Esophagus muscularis mucosa (tissue), 4 donors: Measurements from ENCODE around the gene CUL3. TPM values are rescaled to one million over a fixed set of nuclear protein-coding genes. Genes with fewer than 3 reads are reported as not detected.
"Not testable (repeated sequence)": the region's sequence is repeated elsewhere in the genome, so short reads cannot be mapped to it uniquely, and the experiment has no call there.

Source experiments
- DNase-seq: peaks from one replicate; pipeline ENCODE4 v3.0.0-alpha.2; 2017; ENCODE audit errors: extremely low spot score
- H3K27ac ChIP-seq, 4 donors: fragments of 200-600 bp; sonication (generic); replicated peaks in 1 of 4; 1 replicate in 3 of 4; 2 replicates in 1 of 4; pipeline ENCODE4 v1.5.1; 2016 to 2019; ENCODE audit warnings: mild to moderate bottlenecking in 1 of 4
- H3K27me3 ChIP-seq, 4 donors: fragments of 200-600 bp; sonication (generic); one replicate each; pipeline versions ENCODE4 v1.5.1 to v1.6.0; 2016 to 2019
- H3K36me3 ChIP-seq, 4 donors: fragments of 200-600 bp; sonication (generic); one replicate each; pipeline ENCODE4 v1.5.1; 2016 to 2019
- H3K4me1 ChIP-seq, 4 donors: fragments of 200-600 bp; sonication (generic); one replicate each; pipeline ENCODE4 v1.5.1; 2016 to 2019
- H3K4me3 ChIP-seq, 4 donors: fragments of 200-600 bp; sonication (generic); 1 replicate in 2 of 4; 2 replicates in 2 of 4; pipeline ENCODE4 v1.5.1; 2016 to 2019; ENCODE audit warnings: mild to moderate bottlenecking in 4 of 4, moderate library complexity in 1 of 4
- H3K9me3 ChIP-seq, 4 donors: fragments of 200-600 bp; sonication (generic); 1 replicate in 3 of 4; 2 replicates in 1 of 4; pipeline ENCODE4 v1.5.1; 2016 to 2019
- CTCF ChIP-seq, 3 experiments: fragments of 200-600 bp in 2 of 3; fragments of 450-650 bp in 1 of 3; sonication (generic) in 2 of 3; IDR thresholded peaks; one replicate each; pipeline ENCODE4 v1.5.1; 2017 to 2019; ENCODE audit warnings: antibody characterized with exemption in 3 of 3, mild to moderate bottlenecking in 2 of 3, moderate library complexity in 1 of 3
- EP300 ChIP-seq: sonication (generic); formaldehyde crosslinking; IDR thresholded peaks from one replicate; pipeline ENCODE4 v1.6.1; 2017; ENCODE audit warnings: antibody characterized with exemption
- POLR2A ChIP-seq: fragments of 450-650 bp; IDR thresholded peaks from one replicate; pipeline ENCODE4 v1.6.1; 2017; ENCODE audit warnings: antibody characterized with exemption, moderate library complexity, mild to moderate bottlenecking, low read depth
- POLR2AphosphoS5 ChIP-seq, 2 donors: sonication (generic); formaldehyde crosslinking; IDR thresholded peaks; one replicate each; pipeline ENCODE4 v1.6.1; 2017; ENCODE audit warnings: antibody characterized with exemption in 2 of 2
- WGBS: methylation state at CpG from one replicate; pipeline ENCODE4 v1.1.5; 2018; 5-methylcytosine and 5-hydroxymethylcytosine counted together
- intact Hi-C: fragments of 100-400 bp; cut with DNase I; formaldehyde crosslinking; loops from one replicate; pipeline ENCODE4 v1.15.1; 2023
- total RNA-seq, 4 donors: library from RNA; depleted of rRNA; stranded (reverse); fragments of >200 nt; gene quantifications; one replicate each; pipeline versions ENCODE4 v1.1.0 to v1.2.1, GENCODE V29; 2016

CUL3 gene
- total RNA-seq, 4 donors from 2014 or later: 50.9 to 66.4 (median 59.7) TPM

- 76% methylated on average over 6 of the region's 6 CpGs for WGBS
- no peak overlapping the region for H3K4me3 ChIP-seq
- peaks cover 44 to 85% (median 85%) of the 10 kb centered on the region in 4 donors for H3K4me1 ChIP-seq
- intact Hi-C loops: loop anchor here (10.0 kb wide), 1 partner anchor 61 kb away; the partner anchor contains the start of gene CUL3
- H3K36me3 ChIP-seq: no peaks in the 10 kb centered on the region
- H3K9me3 ChIP-seq: no peaks in the 10 kb centered on the region
- no peak overlapping the region for H3K27ac ChIP-seq
- no peak for TF ChIP-seq EP300
- no peak for TF ChIP-seq POLR2A
- no peak for TF ChIP-seq POLR2AphosphoS5 (IDR thresholded peaks at IDR 0.05)
- no peak for TF ChIP-seq CTCF (IDR thresholded peaks at IDR 0.05)
- H3K27me3 ChIP-seq: no peaks in the 10 kb centered on the region
- no peak for DNase-seq
Measured at GRCh38 chr2:224523626-224524577, 61.3 kb downstream of the CUL3 start.

GRCh38 chr2:224522483-224522882, 62.7 kb downstream of the CUL3 start:
- peaks cover 38 to 92% (median 86%) of the 10 kb centered on the region in 4 donors for H3K4me1 ChIP-seq
- not testable (repeated sequence) for H3K27me3 ChIP-seq, H3K9me3 ChIP-seq, H3K36me3 ChIP-seq, H3K4me3 ChIP-seq, DNase-seq, H3K27ac ChIP-seq
- intact Hi-C loops: loop anchor here (10.0 kb wide), 1 partner anchor 62 kb away; the partner anchor contains the start of gene CUL3
- 96% methylated on average over 10 of the region's 10 CpGs for WGBS

- H3K27ac ChIP-seq: peak overlapping the region in 3 of 4 donors; percentile 0 to 34 (median 11)
- peaks cover 30 to 78% (median 73%) of the 10 kb centered on the region in 4 donors for H3K4me1 ChIP-seq
- intact Hi-C loops: loop anchor here (10.0 kb wide), 1 partner anchor 65 kb away; the partner anchor contains the start of gene CUL3
Measured at GRCh38 chr2:224520064-224520463, 65.1 kb downstream of the CUL3 start.

GRCh38 chr2:224518806-224519580, 66.2 kb downstream of the CUL3 start:
- no peak for DNase-seq
- 82% methylated on average over 4 of the region's 4 CpGs for WGBS
- no peak overlapping the region for H3K4me3 ChIP-seq
- H3K36me3 ChIP-seq: no peaks in the 10 kb centered on the region
- peaks cover 28 to 71% (median 66%) of the 10 kb centered on the region in 4 donors for H3K4me1 ChIP-seq
- intact Hi-C loops: no loop called here
- TF ChIP-seq CTCF (IDR thresholded peaks at IDR 0.05) (no peak), POLR2A (no peak), EP300 (no peak), POLR2AphosphoS5 (IDR thresholded peaks at IDR 0.05) (no peak)
- H3K9me3 ChIP-seq: no peaks in the 10 kb centered on the region
- peak overlapping the region in 1 of 4 donors; percentile 8 for H3K27ac ChIP-seq
- no peaks in the 10 kb centered on the region for H3K27me3 ChIP-seq

More at GRCh38 chr2:224520064-224520463, 65.1 kb downstream of the CUL3 start:
- Histone ChIP-seq H3K27me3 (no peaks in the 10 kb centered on the region), H3K36me3 (no peaks in the 10 kb centered on the region), H3K9me3 (no peaks in the 10 kb centered on the region), H3K4me3 (no peak overlapping the region)
- no peak for DNase-seq
- TF ChIP-seq POLR2A: no peak
- TF ChIP-seq POLR2AphosphoS5 (IDR thresholded peaks at IDR 0.05): no peak
- TF ChIP-seq EP300: no peak
- TF ChIP-seq CTCF (IDR thresholded peaks at IDR 0.05): no peak
- WGBS: 14% methylated on average over 1 of the region's 1 CpG

GRCh38 chr2:224517963-224518362, 67.2 kb downstream of the CUL3 start:
- Histone ChIP-seq H3K27ac (no peak overlapping the region), H3K4me3 (no peak overlapping the region), H3K4me1 (peaks cover 23 to 64% (median 58%) of the 10 kb centered on the region in 4 donors), H3K27me3 (no peaks in the 10 kb centered on the region), H3K36me3 (peaks cover 0 to 6% (median 1%) of the 10 kb centered on the region in 4 donors), H3K9me3 (no peaks in the 10 kb centered on the region)
- intact Hi-C loops: no loop called here
- no peak for DNase-seq
- WGBS: 83% methylated on average over 2 of the region's 2 CpGs
- TF ChIP-seq CTCF (IDR thresholded peaks at IDR 0.05): no peak
- no peak for TF ChIP-seq EP300
- no peak for TF ChIP-seq POLR2AphosphoS5 (IDR thresholded peaks at IDR 0.05)
- TF ChIP-seq POLR2A: no peak

- WGBS: 96% methylated on average over 10 of the region's 10 CpGs
Measured at GRCh38 chr2:224516393-224516792, 68.8 kb downstream of the CUL3 start.

More at GRCh38 chr2:224516393-224516792, 68.8 kb downstream of the CUL3 start:
- H3K9me3 ChIP-seq, DNase-seq, H3K27ac ChIP-seq, H3K27me3 ChIP-seq, H3K4me3 ChIP-seq, intact Hi-C loops: not testable (repeated sequence)
- Histone ChIP-seq H3K36me3 (peaks cover 0 to 11% (median 4%) of the 10 kb centered on the region in 4 donors), H3K4me1 (peaks cover 23 to 49% (median 43%) of the 10 kb centered on the region in 4 donors)
